Measurements from ENCODE around the gene EEF2. TPM values are rescaled to one million over a fixed set of nuclear protein-coding genes. Genes with fewer than 3 reads are reported as not detected.

EEF2 gene
- total RNA-seq, 3 donors from 2014 or later: 1,628 to 2,598 (median 1,993) TPM

- Histone ChIP-seq H3K9me3 (no peaks in the 10 kb centered on the region), H3K27ac (peak overlapping the region; percentile 98 to 99), H3K4me3 (peak overlapping the region; percentile 96 to 98 (median 97)), H3K36me3 (peaks cover 30% of the 10 kb centered on the region), H3K4me1 (peaks cover 17 to 32% of the 10 kb centered on the region in 2 donors), H3K27me3 (no peaks in the 10 kb centered on the region)
- TF ChIP-seq POLR2AphosphoS5 (IDR thresholded peaks at IDR 0.05): peak in 2 of 3 donors; percentile 24 to 49
- no peak for TF ChIP-seq CTCF (IDR thresholded peaks at IDR 0.05)
- no peak for TF ChIP-seq POLR2A (IDR thresholded peaks at IDR 0.05)
- DNase-seq (ENCODE audit: low spot score in 2 of 2): peak in 1 of 2 donors; percentile 47
- intact Hi-C loops (cut with DNase I; ENCODE audit: low total_unique reads): loop anchor here (5.0 kb wide), 1 partner anchor 78 kb away; no protein-coding TSS in a partner anchor
These were observed 1.2 kb downstream of the EEF2 start for GRCh38 chr19:3983936-3984583.

- H3K4me1 ChIP-seq: peaks cover 17 to 32% of the 10 kb centered on the region in 2 donors
- no peaks in the 10 kb centered on the region for H3K27me3 ChIP-seq
- peak overlapping the region; percentile 96 to 98 (median 97) for H3K4me3 ChIP-seq
- intact Hi-C loops (cut with DNase I; ENCODE audit: low total_unique reads): loop anchor here (5.0 kb wide), 1 partner anchor 79 kb away; no protein-coding TSS in a partner anchor
- peak overlapping the region; percentile 98 to 99 for H3K27ac ChIP-seq
- H3K36me3 ChIP-seq: peaks cover 30% of the 10 kb centered on the region
- H3K9me3 ChIP-seq: no peaks in the 10 kb centered on the region
- TF ChIP-seq CTCF (IDR thresholded peaks at IDR 0.05) (no peak), POLR2AphosphoS5 (IDR thresholded peaks at IDR 0.05) (no peak), POLR2A (IDR thresholded peaks at IDR 0.05) (no peak)
- peak in 1 of 2 donors; percentile 17 for DNase-seq (ENCODE audit: low spot score in 2 of 2)
These were observed 1.7 kb downstream of the EEF2 start for GRCh38 chr19:3983542-3983914.

GRCh38 chr19:3982701-3983541, 2.3 kb downstream of the EEF2 start:
- DNase-seq (ENCODE audit: low spot score in 2 of 2): peak in 1 of 2 donors; percentile 41

GRCh38 chr19:3981736-3982681, 3.3 kb downstream of the EEF2 start:
- Histone ChIP-seq H3K4me3 (peak overlapping the region in 1 of 3 donors; percentile 97), H3K36me3 (peaks cover 44% of the 10 kb centered on the region), H3K9me3 (no peaks in the 10 kb centered on the region), H3K27ac (peak overlapping the region; percentile 29 to 99), H3K4me1 (peaks cover 15 to 30% of the 10 kb centered on the region in 2 donors), H3K27me3 (no peaks in the 10 kb centered on the region)
- no peak for TF ChIP-seq CTCF (IDR thresholded peaks at IDR 0.05)
- intact Hi-C loops (cut with DNase I; ENCODE audit: low total_unique reads): loop anchor here (5.0 kb wide), 1 partner anchor 80 kb away; no protein-coding TSS in a partner anchor
- DNase-seq (ENCODE audit: low spot score in 2 of 2): peak in 1 of 2 donors; percentile 24

More at GRCh38 chr19:3982701-3983541, 2.3 kb downstream of the EEF2 start:
- Histone ChIP-seq H3K9me3 (no peaks in the 10 kb centered on the region), H3K27me3 (no peaks in the 10 kb centered on the region), H3K36me3 (peaks cover 35% of the 10 kb centered on the region), H3K4me1 (peaks cover 17 to 32% of the 10 kb centered on the region in 2 donors), H3K4me3 (peak overlapping the region in 2 of 3 donors; percentile 96 to 97), H3K27ac (peak overlapping the region; percentile 98 to 99)
- TF ChIP-seq POLR2AphosphoS5 (IDR thresholded peaks at IDR 0.05) (peak in 1 of 3 donors; percentile 29), CTCF (IDR thresholded peaks at IDR 0.05) (no peak)
- intact Hi-C loops (cut with DNase I; ENCODE audit: low total_unique reads): loop anchor here (5.0 kb wide), 1 partner anchor 79 kb away; no protein-coding TSS in a partner anchor
